IMR-90 (cell line): Measurements from ENCODE around the gene FBXL7. TPM values are rescaled to one million over a fixed set of nuclear protein-coding genes. Genes with fewer than 3 reads are reported as not detected.

ENCODE experiments used
- ATAC-seq: fragments of 200-7000 bp; cut with Tn5 transposase; 2 replicates; pipeline ENCODE4 v1.9.1; 2020; ENCODE audit warnings: low read depth, mild to moderate bottlenecking, moderate library complexity
- BruUV-seq: library from RNA; stranded (reverse); fragments of 400-500 nt; replicated peaks from 2 replicates; lab custom pipeline; 2021; lab: Mats Ljungman, UMichigan
- CTCF ChIA-PET: fragments of 300-600 bp; formaldehyde crosslinking; extraction: SDS; loops from one replicate; lab custom pipeline; 2021; ENCODE audit warnings: antibody characterized with exemption; lab: Yijun Ruan, JAX
- POLR2A ChIA-PET: fragments of 300-600 bp; sonication (Branson Sonifier 250); formaldehyde crosslinking; loops from one replicate; lab custom pipeline; 2022; ENCODE audit warnings: antibody characterized with exemption; ENCODE audit not compliant: unreplicated experiment; lab: Charles Lee
- DNase-seq: peaks from one replicate; pipeline ENCODE4 v3.0.0; 2013
- H2AFZ ChIP-seq: replicated peaks from 2 replicates; pipeline ENCODE3; 2013; ENCODE audit warnings: low read length, mild to moderate bottlenecking; ENCODE audit not compliant: poor library complexity
- H2AK5ac ChIP-seq: 2 replicates; pipeline ENCODE4 v1.6.1; 2013; ENCODE audit warnings: low read depth, low read length, inconsistent platforms
- H2AK9ac ChIP-seq: replicated peaks from 2 replicates; pipeline ENCODE3; 2013; ENCODE audit warnings: mild to moderate bottlenecking, low read depth, low read length, moderate library complexity; ENCODE audit not compliant: poor library complexity
- H2BK120ac ChIP-seq: 2 replicates; pipeline ENCODE4 v1.6.1; 2013; ENCODE audit warnings: low read depth, low read length, inconsistent platforms
- H2BK15ac ChIP-seq: 3 replicates; pipeline ENCODE4 v1.6.1; 2013; ENCODE audit warnings: low read depth, low read length, inconsistent platforms
- H2BK20ac ChIP-seq: 2 replicates; pipeline ENCODE4 v1.6.1; 2013; ENCODE audit warnings: low read depth, mild to moderate bottlenecking, inconsistent platforms, low read length, moderate library complexity
- H2BK5ac ChIP-seq: 2 replicates; pipeline ENCODE4 v1.6.1; 2013; ENCODE audit warnings: mild to moderate bottlenecking, low read depth, low read length, inconsistent platforms; ENCODE audit not compliant: poor library complexity, severe bottlenecking
- H3K14ac ChIP-seq: replicated peaks from 2 replicates; pipeline ENCODE4 v1.6.1; 2013; ENCODE audit warnings: low read depth, low read length, inconsistent platforms
- H3K18ac ChIP-seq: 2 replicates; pipeline ENCODE4 v1.6.1; 2013; ENCODE audit warnings: low read depth, low read length, control low read depth
- H3K23ac ChIP-seq: 2 replicates; pipeline ENCODE4 v1.6.1; 2013; ENCODE audit warnings: low read depth, low read length, inconsistent platforms
- H3K27ac ChIP-seq: 2 replicates; pipeline ENCODE4 v1.5.1; 2013; ENCODE audit warnings: mild to moderate bottlenecking, control low read depth, low read length; ENCODE audit not compliant: insufficient read depth
- H3K27me3 ChIP-seq: 2 replicates; pipeline ENCODE4 v1.6.1; 2013; ENCODE audit warnings: low read length; ENCODE audit not compliant: control insufficient read depth, insufficient read depth
- H3K36me3 ChIP-seq: 2 replicates; pipeline ENCODE4 v1.6.1; 2013; ENCODE audit warnings: low read length, mixed read lengths; ENCODE audit not compliant: control insufficient read depth, insufficient read depth
- H3K4ac ChIP-seq: 2 replicates; pipeline ENCODE4 v1.6.1; 2013; ENCODE audit warnings: low read depth, low read length, inconsistent platforms
- H3K4me1 ChIP-seq: 2 replicates; pipeline ENCODE4 v1.6.1; 2013; ENCODE audit warnings: low read length, mixed read lengths; ENCODE audit not compliant: control insufficient read depth, insufficient read depth
- H3K4me2 ChIP-seq: 2 replicates; pipeline ENCODE4 v1.6.1; 2013; ENCODE audit warnings: low read depth, mild to moderate bottlenecking, control low read depth, low read length, moderate library complexity
- H3K4me3 ChIP-seq: 2 replicates; pipeline ENCODE4 v1.5.1; 2013; ENCODE audit warnings: low read depth, mild to moderate bottlenecking, control low read depth, low read length, moderate library complexity; ENCODE audit not compliant: insufficient read depth
- H3K56ac ChIP-seq: 2 replicates; pipeline ENCODE4 v1.6.1; 2013; ENCODE audit warnings: low read length, inconsistent platforms; ENCODE audit not compliant: insufficient read depth; ENCODE audit errors: extremely low read depth
- H3K79me1 ChIP-seq, 2 experiments: 2 replicates each; pipeline ENCODE4 v1.6.1; 2013; ENCODE audit warnings: low read length in 2 of 2, inconsistent platforms in 1 of 2, low read depth in 1 of 2
- H3K9ac ChIP-seq: 2 replicates; pipeline ENCODE4 v1.6.1; 2013; ENCODE audit warnings: low read depth, low read length, control low read depth
- H3K9me1 ChIP-seq: 2 replicates; pipeline ENCODE4 v1.6.1; 2013; ENCODE audit warnings: low read length, inconsistent platforms; ENCODE audit not compliant: insufficient read depth
- H3K9me3 ChIP-seq: 2 replicates; pipeline ENCODE4 v1.6.1; 2013; ENCODE audit warnings: low read length; ENCODE audit not compliant: control insufficient read depth, insufficient read depth
- H4K20me1 ChIP-seq: 2 replicates; pipeline ENCODE4 v1.6.1; 2013; ENCODE audit warnings: low read length, inconsistent platforms; ENCODE audit not compliant: insufficient read depth
- H4K5ac ChIP-seq: 2 replicates; pipeline ENCODE4 v1.6.1; 2013; ENCODE audit warnings: mild to moderate bottlenecking, low read depth, low read length, control low read depth
- H4K8ac ChIP-seq, 2 experiments: 2 replicates each; pipeline ENCODE4 v1.6.1; 2013; ENCODE audit warnings: low read depth in 2 of 2, low read length in 2 of 2, control low read depth in 1 of 2, inconsistent platforms in 1 of 2
- H4K91ac ChIP-seq: 2 replicates; pipeline ENCODE4 v1.6.1; 2013; ENCODE audit warnings: low read depth, low read length, inconsistent platforms; ENCODE audit not compliant: insufficient read depth
- BHLHE40 ChIP-seq: fragments of 150-350 bp; IDR thresholded peaks from 2 replicates; pipeline ENCODE4 v1.6.1; 2016; ENCODE audit warnings: mild to moderate bottlenecking, low read depth, low read length
- CEBPB ChIP-seq: IDR thresholded peaks from 2 replicates; pipeline ENCODE4 v1.6.1; 2012; ENCODE audit warnings: low read depth, low read length, improper control_type of control experiment
- CHD1 ChIP-seq: IDR thresholded peaks from 2 replicates; pipeline ENCODE4 v1.6.1; 2012; ENCODE audit warnings: low read depth, low read length, improper control_type of control experiment
- FOS ChIP-seq: fragments of 150-350 bp; IDR thresholded peaks from 2 replicates; pipeline ENCODE4 v1.6.1; 2016; ENCODE audit warnings: low read depth, low read length
- MXI1 ChIP-seq: IDR thresholded peaks from 2 replicates; pipeline ENCODE4 v1.6.1; 2012; ENCODE audit warnings: low read depth, mild to moderate bottlenecking, low read length, moderate library complexity, borderline replicate concordance
- NFE2L2 ChIP-seq: fragments of 150-350 bp; IDR thresholded peaks from 2 replicates; pipeline ENCODE4 v1.6.1; 2016; ENCODE audit warnings: low read depth, mild to moderate bottlenecking, low read length
- RCOR1 ChIP-seq: IDR thresholded peaks from 2 replicates; pipeline ENCODE4 v1.6.1; 2012; ENCODE audit warnings: mild to moderate bottlenecking, low read length, improper control_type of control experiment; ENCODE audit not compliant: insufficient replicate concordance
- SMC3 ChIP-seq: fragments of 150-350 bp; IDR thresholded peaks from 2 replicates; pipeline ENCODE4 v1.6.1; 2016; ENCODE audit warnings: low read depth, mild to moderate bottlenecking, antibody characterized with exemption, low read length, moderate library complexity
- WGBS, 2 experiments: methylation state at CpG; one replicate each; pipeline versions ENCODE4 v1.1.5 to v1.1.7; 2013; ENCODE audit warnings: missing lambda C conversion rate in 2 of 2; ENCODE audit not compliant: insufficient read length in 1 of 2; ENCODE audit errors: extremely low coverage in 2 of 2; 5-methylcytosine and 5-hydroxymethylcytosine counted together
- dilution Hi-C: fragments of 300-500 bp; cut with HindIII; formaldehyde crosslinking; loops from one replicate; pipeline ENCODE4 v1.14.3; 2018; ENCODE audit warnings: low sequenced_read_pairs; ENCODE audit not compliant: unreplicated experiment
- in situ Hi-C: fragments of 300-500 bp; cut with MboI; formaldehyde crosslinking; loops from 3 replicates; pipeline ENCODE4 v1.14.3; 2019; ENCODE audit warnings: low sequenced_read_pairs, inconsistent platforms, mixed read lengths
- intact Hi-C: fragments of 100-400 bp; cut with micrococcal nuclease; formaldehyde crosslinking; loops from 2 replicates; pipeline ENCODE4 v1.10.0; 2022
- polyA plus RNA-seq, 3 experiments: library from polyadenylated mRNA; depleted of rRNA; stranded (reverse); fragments of >200 nt; gene quantifications; 2 replicates each; pipeline ENCODE4 v1.2.3, GENCODE V29; 2012; ENCODE audit warnings: low replicate concordance in 1 of 3
- total RNA-seq: library from RNA; depleted of rRNA; stranded (reverse); fragments of >200 nt; gene quantifications from 2 replicates; pipeline ENCODE4 v1.2.3, GENCODE V29; 2012

Gene FBXL7
- total and polyA plus RNA-seq, 2 of the 4 experiments (the other 2 are of a cell fraction), result 4.1 to 10.2 TPM

DNA sequence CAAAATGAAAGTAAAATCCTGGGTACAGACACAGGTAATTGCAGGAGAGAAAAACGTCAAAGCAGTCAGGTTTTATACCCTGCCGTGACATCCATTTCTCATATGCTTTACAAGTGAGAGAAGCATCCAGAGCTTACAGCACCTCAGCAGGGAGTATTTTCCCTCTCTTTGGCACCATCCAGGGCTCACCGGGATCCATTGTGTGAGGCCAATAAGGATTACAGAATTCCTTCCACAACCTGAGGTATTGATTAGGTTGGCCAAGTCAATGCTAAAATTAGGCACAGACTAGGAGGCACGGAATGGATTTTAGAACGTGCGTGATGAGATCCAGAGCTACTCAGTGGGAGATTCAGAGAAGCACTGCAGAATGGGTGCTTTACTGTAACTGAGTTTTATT lies 296.6 kb downstream of the FBXL7 start:
- no peak for DNase-seq
- TF ChIP-seq CHD1 (no peak), SMC3 (no peak), RCOR1 (no peak), CEBPB (no peak), BHLHE40 (no peak), FOS (no peak), MXI1 (no peak), NFE2L2 (no peak)
- Histone ChIP-seq H2AK9ac (no peak overlapping the region), H3K27me3 (no peaks in the 10 kb centered on the region), H3K4me3 (no peak overlapping the region), H2BK120ac (no peak overlapping the region), H3K4me2 (no peak overlapping the region), H3K79me1 (peaks cover 13 to 15% of the 10 kb centered on the region in 2 experiments), H3K9ac (no peak overlapping the region), H2AK5ac (no peak overlapping the region), H3K14ac (no peak overlapping the region), H3K23ac (no peak overlapping the region), H3K36me3 (no peaks in the 10 kb centered on the region), H4K8ac (no peak overlapping the region), H4K5ac (no peak overlapping the region), H3K4me1 (peaks cover 3% of the 10 kb centered on the region), H3K56ac (no peak overlapping the region), H3K27ac (no peak overlapping the region), H3K18ac (no peak overlapping the region), H4K20me1 (0 out of 2 replicates have a peak, but pooled peaks cover 11% of the 10 kb centered on the region), H2BK20ac (no peak overlapping the region), H4K91ac (no peak overlapping the region), H3K9me3 (no peaks in the 10 kb centered on the region), H2AFZ (no peak overlapping the region), H3K9me1 (0 out of 2 replicates have a peak, but pooled peaks cover 3% of the 10 kb centered on the region), H3K4ac (no peak overlapping the region), H2BK5ac (no peak overlapping the region), H2BK15ac (no peak overlapping the region)
- dilution Hi-C loops, result no loop called here
- no CpG with 5 or more reads among the region's 6 CpGs for WGBS, 2 experiments
- in situ Hi-C loops, result no loop called here
- CTCF ChIA-PET, result no interaction called here
- POLR2A ChIA-PET, result no interaction called here
- no peak for ATAC-seq
- intact Hi-C loops, result no loop called here
- no TSS peak for BruUV-seq
